Adrenal gland (tissue), 5 donors: Measurements from ENCODE around the gene PHF23.

ENCODE experiments used
- CTCF ChIP-seq, 6 experiments: fragments of 450-650 bp in 4 of 6; fragments of 200-600 bp in 2 of 6; sonication (generic) in 1 of 6; IDR thresholded peaks; 1 replicate in 5 of 6; 2 replicates in 1 of 6; pipeline versions ENCODE4 v1.5.1 to v1.8.0; 2016 to 2021; ENCODE audit warnings: antibody characterized with exemption in 6 of 6, mild to moderate bottlenecking in 2 of 6, moderate library complexity in 1 of 6
- POLR2A ChIP-seq, 2 donors: fragments of 450-650 bp; IDR thresholded peaks; one replicate each; pipeline ENCODE4 v1.6.1; 2017; ENCODE audit warnings: antibody characterized with exemption in 2 of 2, mild to moderate bottlenecking in 2 of 2, moderate library complexity in 1 of 2
- donor health status: DM: no; HTN: no; CAD: no.

- TF ChIP-seq CTCF (IDR thresholded peaks at IDR 0.05) (no peak), POLR2A (IDR thresholded peaks at IDR 0.05) (no peak)
Measured at GRCh38 chr17:7196651-7197401, 42.4 kb downstream of the PHF23 start.
